Thoracic aorta (tissue), 2 donors: ENCODE results near the gene ASAP2. TPM values are rescaled to one million over a fixed set of nuclear protein-coding genes. Genes with fewer than 3 reads are reported as not detected.

Experiments used
- ATAC-seq: fragments of 150-250 bp; one replicate; pipeline ENCODE4 v1.8.0; 2017; ENCODE audit warnings: low read depth; ENCODE audit not compliant: insufficient number of reproducible peaks, low FRiP score
- DNase-seq: peaks from one replicate; pipeline ENCODE4 v3.0.0-alpha.2; 2020; ENCODE audit warnings: low spot score
- H3K27ac ChIP-seq, 2 donors: fragments of 200-600 bp; sonication (generic); 1 replicate in 1 of 2; 2 replicates in 1 of 2; pipeline ENCODE4 v1.5.1; 2016; ENCODE audit warnings: mild to moderate bottlenecking in 2 of 2, moderate library complexity in 2 of 2
- H3K27me3 ChIP-seq: fragments of 200-600 bp; sonication (generic); replicated peaks from 2 replicates; pipeline ENCODE4 v1.6.0; 2016; ENCODE audit warnings: mild to moderate bottlenecking; ENCODE audit not compliant: insufficient read depth
- H3K36me3 ChIP-seq: fragments of 200-600 bp; sonication (generic); one replicate; pipeline ENCODE4 v1.5.1; 2016
- H3K4me1 ChIP-seq, 2 donors: fragments of 200-600 bp; sonication (generic); 1 replicate in 1 of 2; 2 replicates in 1 of 2; pipeline versions ENCODE4 v1.5.1 to v1.6.0; 2016; ENCODE audit warnings: low read depth in 2 of 2, mild to moderate bottlenecking in 1 of 2; ENCODE audit not compliant: control insufficient read depth in 1 of 2
- H3K4me3 ChIP-seq: fragments of 200-600 bp; sonication (generic); 2 replicates; pipeline ENCODE4 v1.5.1; 2016; ENCODE audit warnings: mild to moderate bottlenecking
- H3K9me3 ChIP-seq: fragments of 200-600 bp; sonication (generic); 2 replicates; pipeline ENCODE4 v1.5.1; 2016
- total RNA-seq, 2 donors: library from RNA; depleted of rRNA; stranded (reverse); fragments of >200 nt; gene quantifications; one replicate each; pipeline versions ENCODE4 v1.1.0 to v1.2.3, GENCODE V29; 2016
- TF ChIP-seq, protein P1 (sequence below): fragments of 200-600 bp; sonication (generic); IDR thresholded peaks from one replicate; pipeline ENCODE4 v1.5.1; 2019; ENCODE audit warnings: antibody characterized with exemption

Gene ASAP2
- total RNA-seq, 2 donors from 2014 or later = 58.1 to 102 TPM

DNA sequence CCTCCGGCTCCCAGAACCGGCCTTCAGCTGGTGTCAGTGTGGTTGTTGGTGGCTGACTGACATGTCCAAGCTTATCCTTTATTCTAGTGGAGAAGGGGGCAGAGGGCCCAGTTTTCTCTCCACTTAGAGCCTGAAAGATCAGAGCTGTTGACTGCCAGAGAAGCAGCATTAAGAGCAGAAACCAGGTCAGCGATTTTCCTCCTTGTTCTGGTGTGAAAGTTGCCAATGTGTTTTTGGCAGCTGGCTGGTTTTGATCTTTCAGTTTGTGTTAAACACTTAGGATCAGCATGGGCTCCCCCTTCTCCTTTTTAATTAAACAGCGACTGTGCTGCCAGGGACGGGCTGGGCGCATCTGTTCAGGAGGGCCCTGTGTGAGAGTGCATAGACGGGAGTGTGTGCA, 100.9 kb downstream of the ASAP2 start:
- no peaks in the 10 kb centered on the region for H3K9me3 ChIP-seq
- ATAC-seq = no peak
- H3K4me3 ChIP-seq = no peak overlapping the region
- peak overlapping the region; percentile 54 to 91 for H3K27ac ChIP-seq
- no peak for DNase-seq
- H3K36me3 ChIP-seq = no peaks in the 10 kb centered on the region
- TF ChIP-seq, protein P1, sequence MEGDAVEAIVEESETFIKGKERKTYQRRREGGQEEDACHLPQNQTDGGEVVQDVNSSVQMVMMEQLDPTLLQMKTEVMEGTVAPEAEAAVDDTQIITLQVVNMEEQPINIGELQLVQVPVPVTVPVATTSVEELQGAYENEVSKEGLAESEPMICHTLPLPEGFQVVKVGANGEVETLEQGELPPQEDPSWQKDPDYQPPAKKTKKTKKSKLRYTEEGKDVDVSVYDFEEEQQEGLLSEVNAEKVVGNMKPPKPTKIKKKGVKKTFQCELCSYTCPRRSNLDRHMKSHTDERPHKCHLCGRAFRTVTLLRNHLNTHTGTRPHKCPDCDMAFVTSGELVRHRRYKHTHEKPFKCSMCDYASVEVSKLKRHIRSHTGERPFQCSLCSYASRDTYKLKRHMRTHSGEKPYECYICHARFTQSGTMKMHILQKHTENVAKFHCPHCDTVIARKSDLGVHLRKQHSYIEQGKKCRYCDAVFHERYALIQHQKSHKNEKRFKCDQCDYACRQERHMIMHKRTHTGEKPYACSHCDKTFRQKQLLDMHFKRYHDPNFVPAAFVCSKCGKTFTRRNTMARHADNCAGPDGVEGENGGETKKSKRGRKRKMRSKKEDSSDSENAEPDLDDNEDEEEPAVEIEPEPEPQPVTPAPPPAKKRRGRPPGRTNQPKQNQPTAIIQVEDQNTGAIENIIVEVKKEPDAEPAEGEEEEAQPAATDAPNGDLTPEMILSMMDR = no peak
- H3K4me1 ChIP-seq = peaks cover 36 to 67% of the 10 kb centered on the region in 2 donors
- no peaks in the 10 kb centered on the region for H3K27me3 ChIP-seq

DNA sequence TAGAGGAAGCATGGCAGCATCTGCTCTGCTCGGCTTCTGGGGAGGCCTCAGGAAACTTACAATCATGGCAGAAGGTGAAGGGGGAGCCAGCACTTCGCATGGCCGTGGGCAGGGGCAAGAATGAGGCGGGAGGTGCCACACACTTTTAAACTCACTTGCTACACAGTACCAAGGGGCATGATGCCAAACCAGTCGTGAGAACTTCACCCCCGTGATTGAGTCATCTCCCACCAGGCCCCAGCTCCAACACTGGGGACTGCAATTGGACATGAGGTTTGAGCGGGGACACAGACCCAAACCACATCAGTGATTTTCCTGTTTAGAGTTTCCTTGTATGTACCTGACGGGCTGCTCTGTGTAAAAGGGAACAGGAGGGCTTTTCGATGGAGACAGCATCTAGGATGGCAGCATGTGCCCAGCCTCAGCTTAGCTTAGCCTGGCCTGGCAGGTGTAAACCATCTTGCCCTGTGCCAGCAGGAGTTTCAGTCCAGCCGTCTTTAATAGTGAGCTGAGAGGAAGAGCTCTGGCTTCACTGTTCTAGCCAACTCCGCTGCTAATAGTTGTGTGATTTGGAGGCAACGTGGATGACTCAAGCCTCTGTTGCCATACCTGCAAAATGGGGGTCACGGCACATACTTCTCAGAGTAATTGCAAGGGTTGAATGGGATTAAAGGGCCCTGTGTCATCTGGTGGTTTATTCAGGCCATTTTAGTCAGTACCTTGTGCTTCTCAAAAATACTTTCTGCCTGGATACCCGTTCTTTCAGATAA, 101.8 kb downstream of the ASAP2 start:
- TF ChIP-seq, protein P1 = no peak
- Histone ChIP-seq H3K4me3 (no peak overlapping the region), H3K27ac (peak overlapping the region; percentile 54 to 91), H3K36me3 (no peaks in the 10 kb centered on the region), H3K4me1 (peaks cover 36 to 66% of the 10 kb centered on the region in 2 donors), H3K27me3 (no peaks in the 10 kb centered on the region), H3K9me3 (no peaks in the 10 kb centered on the region)
- no peak for DNase-seq
- ATAC-seq = no peak

DNA sequence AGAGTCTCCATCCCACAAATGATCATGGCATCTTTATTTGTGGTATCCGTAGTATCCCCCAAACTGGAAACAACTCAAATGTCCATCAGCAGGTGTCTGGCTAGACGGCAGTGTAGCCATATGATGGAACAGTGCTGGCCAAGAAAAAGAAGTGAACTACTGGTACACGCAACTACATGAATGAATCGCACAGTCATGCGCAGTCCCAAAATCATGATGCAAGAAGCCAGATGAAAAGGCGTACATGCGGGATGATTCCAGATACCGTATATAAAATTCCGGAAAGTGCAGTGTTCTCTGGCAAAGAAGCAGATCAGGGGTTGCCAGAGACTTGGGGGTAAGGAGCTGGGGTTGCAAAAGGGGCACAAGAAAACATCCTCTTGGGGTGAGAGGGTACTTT, 102.5 kb downstream of the ASAP2 start:
- no peak for ATAC-seq
- H3K9me3 ChIP-seq = no peaks in the 10 kb centered on the region
- H3K4me1 ChIP-seq = peaks cover 36 to 66% of the 10 kb centered on the region in 2 donors
- peak overlapping the region; percentile 14 to 91 for H3K27ac ChIP-seq
- no peaks in the 10 kb centered on the region for H3K36me3 ChIP-seq
- DNase-seq = no peak
- H3K27me3 ChIP-seq = no peaks in the 10 kb centered on the region
- TF ChIP-seq, protein P1 = no peak
- no peak overlapping the region for H3K4me3 ChIP-seq

DNA sequence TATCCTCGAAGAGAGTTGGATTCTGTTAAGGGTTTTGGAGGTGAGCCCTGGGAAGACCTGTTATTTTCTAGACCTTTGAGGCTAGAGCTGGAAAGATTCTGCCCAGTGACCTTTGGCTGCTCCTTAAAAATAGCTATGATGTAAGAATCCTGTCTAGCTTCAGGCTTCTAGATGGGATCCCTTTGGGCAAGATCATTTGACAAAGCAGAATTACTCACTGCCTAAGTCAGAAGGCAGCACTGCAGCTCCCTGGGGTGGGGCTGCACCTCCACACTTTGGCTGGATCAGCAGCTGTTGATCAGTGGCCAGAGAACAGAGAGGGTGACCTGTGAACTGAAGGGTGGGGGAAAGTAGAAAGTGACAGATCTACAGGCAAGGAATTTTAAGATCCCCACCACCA, 103.8 kb downstream of the ASAP2 start:
- H3K36me3 ChIP-seq = no peaks in the 10 kb centered on the region
- TF ChIP-seq, protein P1 = no peak
- peak; percentile 58 for ATAC-seq
- no peaks in the 10 kb centered on the region for H3K9me3 ChIP-seq
- H3K4me1 ChIP-seq = peaks cover 36 to 66% of the 10 kb centered on the region in 2 donors
- peak overlapping the region; percentile 82 to 91 for H3K27ac ChIP-seq
- no peak overlapping the region for H3K4me3 ChIP-seq
- no peaks in the 10 kb centered on the region for H3K27me3 ChIP-seq
- DNase-seq = no peak

DNA sequence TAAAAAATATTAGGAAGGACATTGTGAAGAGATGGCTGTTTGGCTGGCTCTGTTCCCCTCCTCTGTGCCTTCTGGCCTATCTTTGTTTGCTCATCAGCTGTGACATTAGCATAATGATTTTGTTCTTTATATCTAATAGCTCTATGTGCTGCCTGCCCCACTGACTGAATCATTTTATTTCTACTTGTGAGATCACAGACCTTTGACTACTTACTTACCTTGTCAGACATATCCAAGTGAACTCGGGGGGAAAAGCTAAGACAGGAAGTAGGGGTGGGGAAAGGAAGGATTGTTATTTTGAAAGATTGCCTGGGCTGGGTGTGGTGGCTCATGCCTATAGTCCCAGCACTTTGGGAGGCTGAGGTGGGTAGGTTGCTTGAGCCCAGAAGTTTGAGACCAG, 104.2 kb downstream of the ASAP2 start:
- peaks cover 36 to 66% of the 10 kb centered on the region in 2 donors for H3K4me1 ChIP-seq
- no peaks in the 10 kb centered on the region for H3K36me3 ChIP-seq
- no peaks in the 10 kb centered on the region for H3K27me3 ChIP-seq
- H3K4me3 ChIP-seq = peak overlapping the region; percentile 20
- no peak for DNase-seq
- H3K27ac ChIP-seq = peak overlapping the region; percentile 82 to 91
- TF ChIP-seq, protein P1 = no peak
- H3K9me3 ChIP-seq = no peaks in the 10 kb centered on the region
- no peak for ATAC-seq
